Iris pigment epithelial cell (primary cell): ENCODE results near the gene FRMPD3.

Experiments
- DNase-seq: peaks from one replicate; pipeline ENCODE4 v3.0.0-alpha.2; 2011; ENCODE audit warnings: low read depth

FRMPD3 gene

DNA sequence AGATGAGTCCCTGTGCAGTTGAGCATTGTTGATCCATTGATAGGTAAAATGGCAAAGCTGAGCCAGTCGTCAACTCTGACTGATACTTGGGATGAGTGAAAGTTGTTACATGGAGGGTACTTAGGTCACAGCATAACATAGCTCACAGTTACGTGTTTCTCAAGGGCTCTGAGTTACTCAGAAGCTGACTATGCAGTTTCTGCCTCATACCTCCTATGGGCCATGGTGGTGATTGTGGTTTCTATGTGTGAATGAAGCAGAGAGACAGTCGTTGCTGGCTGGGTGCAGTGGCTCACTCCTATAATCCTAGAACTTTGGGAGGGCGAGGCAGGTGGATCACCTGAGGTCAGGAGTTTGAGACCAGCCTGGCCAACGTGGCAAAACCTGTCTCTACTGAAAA is 30.8 kb downstream of the FRMPD3 start:
- DNase-seq = no peak

DNA sequence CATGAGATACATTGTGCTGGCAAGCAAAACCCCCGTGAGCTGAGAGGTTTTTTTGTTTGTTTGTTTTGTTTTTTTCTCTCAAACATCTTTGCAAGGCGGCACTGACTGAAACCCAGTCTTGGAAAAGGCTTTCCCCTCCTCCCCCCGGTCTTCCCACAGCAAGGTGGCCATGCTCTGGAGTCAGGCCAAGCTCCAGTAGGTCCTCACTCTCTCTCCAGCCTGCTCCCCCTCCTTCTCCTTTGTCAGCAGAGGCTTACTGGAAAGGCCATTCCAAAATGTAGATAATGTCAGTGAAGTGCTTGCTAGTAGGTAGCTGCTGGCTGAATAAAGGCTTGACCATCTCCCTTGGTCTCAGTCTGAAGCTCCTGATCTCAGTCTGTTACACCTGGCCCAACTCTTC is 32.6 kb downstream of the FRMPD3 start:
- DNase-seq = no peak

GRCh38 chrX:107484002-107484726 is 34.7 kb downstream of the FRMPD3 start:
- no peak for DNase-seq

DNA sequence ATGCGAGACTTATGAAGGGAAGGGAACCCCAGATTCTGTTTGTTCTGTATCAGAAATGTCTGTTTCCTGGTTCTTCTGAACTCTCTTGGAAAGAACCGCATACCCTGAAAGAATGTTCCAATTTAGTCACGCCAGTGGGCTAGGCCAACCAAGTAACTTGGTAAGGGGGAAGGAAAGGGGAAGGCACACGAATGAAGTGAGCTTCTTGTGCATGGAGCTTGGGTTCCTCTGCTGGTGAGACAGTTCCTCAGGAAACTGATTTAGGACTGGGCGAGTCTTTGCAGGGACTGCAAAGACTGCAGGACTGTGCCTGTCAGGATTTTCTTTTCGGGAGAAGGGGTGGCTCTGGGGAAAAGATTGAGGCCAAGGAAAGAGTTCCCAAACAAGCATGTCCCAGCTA is 35.6 kb downstream of the FRMPD3 start:
- DNase-seq = no peak

DNA sequence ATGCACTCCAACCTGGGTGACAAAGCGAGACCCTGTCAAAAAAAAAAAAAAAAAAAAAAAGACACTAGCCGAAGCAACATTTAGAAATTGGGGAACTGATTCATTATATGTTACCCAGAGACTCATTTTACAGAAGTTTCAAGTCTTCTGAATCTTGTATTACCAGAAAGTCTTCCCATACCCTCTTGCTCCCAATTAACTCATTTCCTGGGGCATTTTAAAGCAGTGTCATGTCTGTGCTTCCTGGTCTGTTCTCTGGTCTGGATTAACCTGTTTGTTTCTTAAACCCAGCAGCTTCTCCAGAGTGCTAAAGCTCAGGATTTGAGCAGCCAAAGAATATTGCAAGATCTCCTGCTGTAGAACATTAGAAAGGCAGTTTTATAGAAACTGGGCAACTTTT is 43.7 kb downstream of the FRMPD3 start:
- DNase-seq = no peak

- DNase-seq = no peak
Measured at GRCh38 chrX:107496786-107497185, 47.3 kb downstream of the FRMPD3 start.
